ENCODE results near the gene CINP. TPM values are rescaled to one million over a fixed set of nuclear protein-coding genes. Genes with fewer than 3 reads are reported as not detected.
"Not testable (repeated sequence)": the region's sequence is repeated elsewhere in the genome, so short reads cannot be mapped to it uniquely, and the experiment has no call there.

Gene CINP
- total RNA-seq, 1 donor from 2014 or later: 43.5 TPM

DNA sequence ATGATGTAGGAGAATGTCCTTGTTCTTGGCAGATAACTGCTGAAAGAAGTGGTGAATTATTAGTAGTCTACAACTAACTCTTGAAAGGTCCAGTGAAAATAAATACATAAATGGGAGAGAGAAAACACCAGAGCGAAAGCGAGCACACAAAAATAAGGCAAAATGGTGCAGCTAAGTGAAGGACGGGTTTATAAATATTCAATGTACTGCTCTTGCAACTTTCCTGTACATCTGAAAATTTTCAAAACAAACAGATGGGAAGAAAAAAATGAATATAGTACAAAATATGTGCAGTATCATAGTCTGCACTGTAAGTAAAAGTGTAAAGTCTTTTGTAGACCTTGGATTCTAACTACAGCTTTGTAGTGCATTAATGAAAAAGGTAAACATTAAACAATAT is 59.0 kb downstream of the CINP start:
- H3K4me3 ChIP-seq (ENCODE audit: low read depth, low read length): peak overlapping the region; percentile 96
- DNase-seq (ENCODE audit: low read depth): no peak
- TF ChIP-seq, protein P1, sequence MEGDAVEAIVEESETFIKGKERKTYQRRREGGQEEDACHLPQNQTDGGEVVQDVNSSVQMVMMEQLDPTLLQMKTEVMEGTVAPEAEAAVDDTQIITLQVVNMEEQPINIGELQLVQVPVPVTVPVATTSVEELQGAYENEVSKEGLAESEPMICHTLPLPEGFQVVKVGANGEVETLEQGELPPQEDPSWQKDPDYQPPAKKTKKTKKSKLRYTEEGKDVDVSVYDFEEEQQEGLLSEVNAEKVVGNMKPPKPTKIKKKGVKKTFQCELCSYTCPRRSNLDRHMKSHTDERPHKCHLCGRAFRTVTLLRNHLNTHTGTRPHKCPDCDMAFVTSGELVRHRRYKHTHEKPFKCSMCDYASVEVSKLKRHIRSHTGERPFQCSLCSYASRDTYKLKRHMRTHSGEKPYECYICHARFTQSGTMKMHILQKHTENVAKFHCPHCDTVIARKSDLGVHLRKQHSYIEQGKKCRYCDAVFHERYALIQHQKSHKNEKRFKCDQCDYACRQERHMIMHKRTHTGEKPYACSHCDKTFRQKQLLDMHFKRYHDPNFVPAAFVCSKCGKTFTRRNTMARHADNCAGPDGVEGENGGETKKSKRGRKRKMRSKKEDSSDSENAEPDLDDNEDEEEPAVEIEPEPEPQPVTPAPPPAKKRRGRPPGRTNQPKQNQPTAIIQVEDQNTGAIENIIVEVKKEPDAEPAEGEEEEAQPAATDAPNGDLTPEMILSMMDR (conservative IDR thresholded peaks at IDR 0.05; ENCODE audit: low read depth, low read length): no peak

- not testable (repeated sequence) for H3K4me3 ChIP-seq (ENCODE audit: low read depth, low read length); DNase-seq (ENCODE audit: low read depth)
These were observed 64.2 kb downstream of the CINP start for GRCh38 chr14:102298303-102299070.

Other genes starting within 250 kb of the CINP start
- gene WDR20, start 223.0 kb downstream of the CINP start, total RNA-seq: 12.4 and 13.8 TPM in 2 replicates
- 2.3 and 7.5 TPM in 2 replicates for gene MOK, start 57.7 kb downstream of the CINP start, total RNA-seq
- 8.2 and 16.9 TPM in 2 replicates for gene ZNF839, start 43.1 kb downstream of the CINP start, total RNA-seq
- gene TECPR2, start 51 bp upstream of the CINP start, total RNA-seq: 5.1 and 16.4 TPM in 2 replicates
- 49.6 and 137 TPM in 2 replicates for gene ANKRD9, start 146.9 kb upstream of the CINP start, total RNA-seq
- 8.1 and 9.2 TPM in 2 replicates for gene RCOR1, start 229.8 kb upstream of the CINP start, total RNA-seq

Data from epithelial cell of proximal tubule (primary cell).